ENCODE data around the gene PLEKHA7.

PLEKHA7 gene

GRCh38 chr11:16989554-16989953 lies 24.7 kb downstream of the PLEKHA7 start:
- H3K27ac Mint-ChIP-seq, result no peak overlapping the region
- H3K4me1 Mint-ChIP-seq, result peaks cover 26% of the 10 kb centered on the region
- H3K36me3 Mint-ChIP-seq (ENCODE audit: low read depth), result no peaks in the 10 kb centered on the region
- no peak for DNase-seq
- H3K9me3 Mint-ChIP-seq, result no peaks in the 10 kb centered on the region
- no peak for TF ChIP-seq CTCF (IDR thresholded peaks at IDR 0.05)
- no peak overlapping the region for H3K4me3 Mint-ChIP-seq
- H3K27me3 Mint-ChIP-seq (ENCODE audit: low read depth, poor library complexity), result peaks cover 55% of the 10 kb centered on the region

GRCh38 chr11:16987205-16987568 lies 27.0 kb downstream of the PLEKHA7 start:
- Mint-ChIP-seq H3K36me3 (ENCODE audit: low read depth) (no peaks in the 10 kb centered on the region), H3K27me3 (ENCODE audit: low read depth, poor library complexity) (peaks cover 50% of the 10 kb centered on the region), H3K4me3 (no peak overlapping the region), H3K9me3 (no peaks in the 10 kb centered on the region), H3K27ac (no peak overlapping the region), H3K4me1 (peaks cover 33% of the 10 kb centered on the region)
- TF ChIP-seq CTCF (IDR thresholded peaks at IDR 0.05), result no peak
- DNase-seq, result peak; percentile 61

- TF ChIP-seq CTCF (IDR thresholded peaks at IDR 0.05), result no peak
- H3K27ac Mint-ChIP-seq, result no peak overlapping the region
- H3K36me3 Mint-ChIP-seq (ENCODE audit: low read depth), result no peaks in the 10 kb centered on the region
- no peaks in the 10 kb centered on the region for H3K9me3 Mint-ChIP-seq
- peaks cover 35% of the 10 kb centered on the region for H3K4me1 Mint-ChIP-seq
- H3K4me3 Mint-ChIP-seq, result no peak overlapping the region
- peaks cover 50% of the 10 kb centered on the region for H3K27me3 Mint-ChIP-seq (ENCODE audit: low read depth, poor library complexity)
- peak; percentile 26 for DNase-seq
These were observed 27.6 kb downstream of the PLEKHA7 start for GRCh38 chr11:16986434-16987204.

GRCh38 chr11:16985297-16985696 lies 28.9 kb downstream of the PLEKHA7 start:
- H3K9me3 Mint-ChIP-seq, result no peaks in the 10 kb centered on the region
- DNase-seq, result no peak
- H3K36me3 Mint-ChIP-seq (ENCODE audit: low read depth), result no peaks in the 10 kb centered on the region
- peaks cover 48% of the 10 kb centered on the region for H3K4me1 Mint-ChIP-seq
- H3K27ac Mint-ChIP-seq, result no peak overlapping the region
- TF ChIP-seq CTCF (IDR thresholded peaks at IDR 0.05), result no peak
- peaks cover 47% of the 10 kb centered on the region for H3K27me3 Mint-ChIP-seq (ENCODE audit: low read depth, poor library complexity)
- H3K4me3 Mint-ChIP-seq, result no peak overlapping the region

GRCh38 chr11:16984229-16984628 lies 30.0 kb downstream of the PLEKHA7 start:
- no peak overlapping the region for H3K27ac Mint-ChIP-seq
- no peaks in the 10 kb centered on the region for H3K9me3 Mint-ChIP-seq
- peaks cover 55% of the 10 kb centered on the region for H3K4me1 Mint-ChIP-seq
- H3K36me3 Mint-ChIP-seq (ENCODE audit: low read depth), result no peaks in the 10 kb centered on the region
- no peak for DNase-seq
- peaks cover 40% of the 10 kb centered on the region for H3K27me3 Mint-ChIP-seq (ENCODE audit: low read depth, poor library complexity)
- no peak overlapping the region for H3K4me3 Mint-ChIP-seq
- TF ChIP-seq CTCF (IDR thresholded peaks at IDR 0.05), result no peak

GRCh38 chr11:16982809-16983208 lies 31.4 kb downstream of the PLEKHA7 start:
- peaks cover 28% of the 10 kb centered on the region for H3K27me3 Mint-ChIP-seq (ENCODE audit: low read depth, poor library complexity)
- H3K9me3 Mint-ChIP-seq, result no peaks in the 10 kb centered on the region
- no peak for TF ChIP-seq CTCF (IDR thresholded peaks at IDR 0.05)
- DNase-seq, result no peak
- no peak overlapping the region for H3K4me3 Mint-ChIP-seq
- H3K4me1 Mint-ChIP-seq, result peaks cover 54% of the 10 kb centered on the region
- H3K36me3 Mint-ChIP-seq (ENCODE audit: low read depth), result no peaks in the 10 kb centered on the region
- H3K27ac Mint-ChIP-seq, result no peak overlapping the region
